HG03135 (cell line): ENCODE data around the gene SLC6A15.

Source experiments
- ATAC-seq: cut with Tn5 transposase; IDR thresholded peaks from one replicate; pipeline ENCODE4 v1.9.1; 2021; ENCODE audit warnings: mild to moderate bottlenecking, moderate library complexity; ENCODE audit not compliant: unreplicated experiment

SLC6A15 gene

DNA sequence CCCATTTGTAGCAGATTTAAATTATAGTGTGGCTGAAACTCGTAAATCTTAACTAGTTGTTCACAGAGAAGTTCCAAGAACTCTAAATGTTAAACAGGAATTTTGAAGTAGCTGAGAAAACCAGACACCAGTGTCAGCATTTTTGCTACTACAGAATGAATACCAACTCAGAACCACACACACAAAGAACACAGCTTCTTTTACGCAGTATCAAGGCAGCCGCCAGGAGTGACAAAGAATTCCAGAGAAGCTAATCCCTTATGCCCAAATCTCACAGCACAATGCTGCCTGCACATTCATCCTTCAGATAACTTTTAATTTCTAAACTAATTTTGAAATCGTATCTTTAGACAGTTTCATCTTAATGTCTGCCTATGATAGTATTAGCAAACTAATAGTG is 37.4 kb downstream of the SLC6A15 start:
- no peak for ATAC-seq

- ATAC-seq = no peak
Observed at GRCh38 chr12:84874825-84875139, 37.8 kb downstream of the SLC6A15 start.

GRCh38 chr12:84874125-84874824 is 38.3 kb downstream of the SLC6A15 start:
- ATAC-seq = peak; percentile 96

GRCh38 chr12:84862186-84862585 is 50.4 kb downstream of the SLC6A15 start:
- ATAC-seq = no peak

DNA sequence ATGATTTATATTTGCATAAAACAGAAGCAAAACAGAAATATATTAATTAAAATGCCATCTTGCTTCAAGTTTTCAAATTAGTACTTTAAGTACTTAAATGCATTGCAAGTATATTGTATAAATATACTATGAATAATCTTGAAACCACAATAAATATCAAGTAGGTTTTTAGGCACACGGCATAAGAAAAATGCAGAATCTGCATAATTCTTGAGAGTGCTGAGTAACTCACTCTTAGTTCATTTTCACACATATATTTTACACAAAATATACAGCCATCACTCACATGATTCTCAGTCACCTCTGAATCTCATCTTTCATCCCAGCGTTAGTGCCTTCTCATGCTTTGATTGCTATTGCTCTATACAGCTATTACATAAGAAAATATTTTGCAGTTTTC is 51.9 kb downstream of the SLC6A15 start:
- no peak for ATAC-seq

DNA sequence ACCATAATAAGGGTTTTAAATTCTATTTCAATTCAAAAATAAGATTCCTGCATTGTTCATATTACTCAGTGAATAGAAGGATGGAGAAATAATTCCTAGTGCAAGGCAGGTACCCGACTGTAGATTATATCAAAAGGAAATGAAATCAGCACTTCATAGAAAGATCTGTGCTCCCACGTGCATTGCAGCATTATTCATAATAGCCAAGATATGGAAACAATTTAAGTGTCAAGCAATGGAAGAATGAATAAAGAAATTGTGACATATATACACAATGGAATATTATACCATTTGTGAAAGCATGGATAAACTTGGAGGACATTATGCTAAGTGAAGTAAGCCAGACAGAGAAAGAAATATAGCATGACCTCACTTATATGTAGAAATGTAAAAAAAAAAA is 53.8 kb downstream of the SLC6A15 start:
- no peak for ATAC-seq

DNA sequence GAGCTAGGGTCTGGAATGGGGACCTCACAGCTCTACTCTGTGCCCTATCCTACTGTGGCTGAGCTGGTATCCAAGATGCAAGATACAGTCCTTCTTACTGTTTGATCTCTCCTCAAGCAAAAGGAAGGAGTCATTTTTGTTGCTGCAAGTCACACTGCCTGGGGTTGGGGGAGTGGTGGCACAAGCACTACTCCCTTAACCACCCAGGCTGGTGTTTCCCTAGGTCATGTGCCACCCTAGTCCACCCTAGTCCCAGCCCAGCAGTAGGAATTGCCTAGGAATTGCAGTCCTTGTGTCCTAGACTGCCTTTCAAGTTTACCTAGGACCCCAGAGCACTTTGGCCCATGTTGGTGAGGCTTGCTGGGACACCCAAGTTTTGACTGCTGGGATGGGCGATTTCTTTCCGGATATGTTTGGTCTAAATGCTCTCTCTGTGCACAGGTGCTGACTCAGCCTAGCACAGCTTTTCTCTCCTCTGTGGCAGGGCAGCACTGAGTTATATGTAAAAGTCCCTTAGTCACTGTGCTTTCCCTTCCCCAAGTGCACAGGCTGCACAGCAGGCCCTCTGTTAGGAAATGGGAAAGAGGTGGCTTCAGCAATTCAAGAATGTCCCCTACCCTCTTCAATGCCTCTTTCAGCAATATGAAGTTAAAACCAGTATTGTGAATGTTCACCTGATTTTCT is 54.9 kb downstream of the SLC6A15 start:
- ATAC-seq = no peak

- no peak for ATAC-seq
Observed at GRCh38 chr12:84856156-84856900, 56.3 kb downstream of the SLC6A15 start.

DNA sequence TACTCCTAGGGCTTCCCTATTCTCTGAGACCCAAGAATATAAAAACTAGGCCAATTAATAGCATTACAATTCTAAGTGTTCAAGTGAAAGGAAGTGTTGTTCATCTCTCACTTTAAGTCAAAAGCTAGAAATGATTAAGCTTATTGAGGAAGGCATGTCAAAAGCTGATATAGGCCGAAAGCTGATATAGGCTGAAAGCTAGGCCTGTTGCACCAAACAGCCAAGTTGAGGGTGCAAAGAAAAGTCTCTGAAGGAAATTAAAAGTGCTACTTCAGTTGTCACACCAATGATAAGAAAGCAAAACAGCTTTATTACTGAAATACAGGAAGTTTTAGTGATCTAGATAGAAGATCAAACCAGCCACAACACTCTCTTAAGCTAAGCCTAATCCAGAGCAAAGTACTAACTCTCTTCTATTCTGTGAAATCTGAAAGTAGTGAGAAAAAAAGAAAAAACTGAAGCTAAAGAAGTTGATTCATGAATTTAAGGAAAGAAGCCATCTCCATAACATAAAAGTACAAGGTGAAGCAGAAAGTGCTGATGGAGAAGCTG is 68.9 kb downstream of the SLC6A15 start:
- ATAC-seq = no peak

- ATAC-seq = peak; percentile 85
Observed at GRCh38 chr12:84842406-84843013, 70.1 kb downstream of the SLC6A15 start.

DNA sequence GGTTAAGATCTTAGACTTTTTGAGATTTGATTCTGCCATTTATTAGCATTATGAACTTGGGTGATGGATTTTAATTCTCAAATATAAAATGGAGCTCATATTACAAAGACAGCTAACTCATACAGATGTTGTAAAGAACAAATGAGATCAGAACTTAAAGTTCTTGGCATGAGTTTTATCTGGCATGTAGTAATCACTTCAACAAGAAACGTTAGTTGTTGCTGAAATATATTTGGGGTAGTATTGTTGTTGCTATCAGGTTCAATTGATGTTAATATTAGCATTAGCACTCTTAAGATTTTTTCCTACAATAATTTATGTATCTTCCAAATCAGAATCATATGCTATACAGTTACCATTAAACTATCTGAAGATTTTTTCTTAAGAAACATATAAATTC is 71.0 kb downstream of the SLC6A15 start:
- ATAC-seq = no peak

DNA sequence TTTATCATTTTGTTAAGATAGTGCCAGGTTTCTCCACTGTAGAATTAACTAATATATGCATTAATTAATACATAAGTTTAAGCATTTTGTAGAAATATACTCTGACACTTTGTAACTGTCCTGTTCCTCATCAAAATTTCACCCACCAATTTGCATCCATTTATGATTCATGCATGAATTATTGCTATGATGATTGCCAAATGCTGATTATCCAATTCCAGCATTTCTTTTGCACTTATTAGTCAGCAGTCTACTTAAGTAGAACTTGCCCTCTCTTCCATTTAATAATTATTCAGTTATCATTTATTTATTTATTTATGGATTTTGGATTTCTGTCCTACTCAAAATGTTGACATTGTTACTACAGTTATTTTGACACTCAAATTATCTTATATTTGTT is 72.2 kb downstream of the SLC6A15 start:
- no peak for ATAC-seq

DNA sequence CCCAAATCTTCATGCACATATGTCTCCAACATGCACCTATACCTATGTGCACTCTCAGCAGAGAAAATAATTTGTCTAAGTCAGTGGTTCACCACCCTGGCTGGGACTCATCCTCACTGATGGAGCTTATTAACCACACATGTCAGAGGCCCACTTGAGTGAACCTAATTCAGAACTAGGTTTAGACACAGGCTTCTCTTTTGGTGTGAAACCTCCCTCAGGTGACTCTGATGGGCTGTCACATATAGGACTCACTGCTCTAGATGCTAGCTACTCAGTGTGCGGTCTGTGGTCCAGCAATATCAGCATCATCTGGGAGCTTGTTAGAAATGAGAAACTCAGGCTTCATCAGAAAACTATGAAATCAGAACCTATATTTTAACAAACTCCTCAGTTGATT is 85.7 kb downstream of the SLC6A15 start:
- ATAC-seq = no peak

GRCh38 chr12:84825149-84825548 is 87.5 kb downstream of the SLC6A15 start:
- ATAC-seq = no peak

GRCh38 chr12:84822525-84822924 is 90.1 kb downstream of the SLC6A15 start:
- ATAC-seq = no peak

DNA sequence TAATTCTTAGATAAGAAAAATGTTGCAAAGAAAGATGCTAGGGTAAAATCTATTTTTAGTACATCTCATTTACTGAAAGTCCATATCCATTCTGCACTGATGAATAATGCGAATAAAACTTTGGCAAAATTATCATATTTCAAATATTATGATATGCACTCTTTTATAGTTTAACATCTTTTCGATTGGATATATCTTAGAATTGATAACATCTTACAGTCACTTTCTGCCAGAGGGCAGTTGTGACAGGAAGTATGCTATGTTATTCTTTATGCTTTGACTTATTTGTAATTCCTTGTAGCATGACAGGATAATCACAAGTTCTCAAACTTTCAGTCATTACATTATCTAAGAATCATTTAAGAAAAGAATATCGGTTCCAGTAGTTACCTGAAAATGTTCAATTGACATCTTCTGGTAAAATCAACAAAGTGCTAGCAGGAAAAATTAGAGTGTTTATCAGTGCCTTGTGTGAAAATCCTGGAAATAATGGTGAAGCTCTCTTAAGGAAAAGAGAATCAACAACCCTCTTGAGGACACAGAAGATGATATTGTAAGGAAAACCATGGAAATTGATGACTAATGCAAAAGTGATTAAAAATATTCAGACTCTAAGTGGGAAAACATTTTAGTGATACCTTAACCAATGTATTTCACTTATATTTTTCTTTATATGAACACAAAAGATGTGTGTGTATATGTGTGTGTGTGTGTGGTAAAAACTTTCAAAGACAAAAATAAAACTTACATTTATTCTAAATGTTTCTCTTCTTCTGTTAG is 95.5 kb downstream of the SLC6A15 start:
- ATAC-seq = no peak

- no peak for ATAC-seq
Observed at GRCh38 chr12:84814664-84815245, 97.8 kb downstream of the SLC6A15 start.

- no peak for ATAC-seq
Observed at GRCh38 chr12:84813780-84814663, 98.6 kb downstream of the SLC6A15 start.

GRCh38 chr12:84811291-84811690 is 101.3 kb downstream of the SLC6A15 start:
- no peak for ATAC-seq
